Central memory CD8-positive, alpha-beta T cell (primary cell): ENCODE data around the gene TRAK1.
"Not testable (repeated sequence)": the region's sequence is repeated elsewhere in the genome, so short reads cannot be mapped to it uniquely, and the experiment has no call there.

ENCODE experiments used
- ATAC-seq: fragments of 150-1000 bp; cut with Tn5 transposase; replicated peaks from 2 replicates; pipeline ENCODE4 v1.10.0; 2022; ENCODE audit warnings: mild to moderate bottlenecking, moderate FRiP score, moderate number of reproducible peaks; ENCODE audit not compliant: poor library complexity, severe bottlenecking; ENCODE audit errors: extremely low read depth
- DNase-seq, 2 donors: peaks; one replicate each; pipeline ENCODE4 v3.0.0; 2021; ENCODE audit warnings: low spot score in 2 of 2
- H3K27ac Mint-ChIP-seq: one replicate; pipeline ENCODE4 v1.8.0; 2022; ENCODE audit warnings: low read depth, mild to moderate bottlenecking, moderate library complexity, mixed read lengths
- H3K27me3 Mint-ChIP-seq: one replicate; pipeline ENCODE4 v1.8.0; 2022; ENCODE audit warnings: mixed read lengths
- H3K36me3 Mint-ChIP-seq: one replicate; pipeline ENCODE4 v1.8.0; 2022; ENCODE audit warnings: mild to moderate bottlenecking, moderate library complexity, mixed read lengths; ENCODE audit not compliant: insufficient read depth
- H3K4me1 Mint-ChIP-seq: one replicate; pipeline ENCODE4 v1.8.0; 2022; ENCODE audit warnings: mixed read lengths
- H3K4me3 Mint-ChIP-seq: one replicate; pipeline ENCODE4 v1.8.0; 2022; ENCODE audit warnings: mild to moderate bottlenecking, moderate library complexity, mixed read lengths
- H3K9me3 Mint-ChIP-seq: one replicate; pipeline ENCODE4 v1.8.0; 2022; ENCODE audit warnings: mixed read lengths

The TRAK1 gene

DNA sequence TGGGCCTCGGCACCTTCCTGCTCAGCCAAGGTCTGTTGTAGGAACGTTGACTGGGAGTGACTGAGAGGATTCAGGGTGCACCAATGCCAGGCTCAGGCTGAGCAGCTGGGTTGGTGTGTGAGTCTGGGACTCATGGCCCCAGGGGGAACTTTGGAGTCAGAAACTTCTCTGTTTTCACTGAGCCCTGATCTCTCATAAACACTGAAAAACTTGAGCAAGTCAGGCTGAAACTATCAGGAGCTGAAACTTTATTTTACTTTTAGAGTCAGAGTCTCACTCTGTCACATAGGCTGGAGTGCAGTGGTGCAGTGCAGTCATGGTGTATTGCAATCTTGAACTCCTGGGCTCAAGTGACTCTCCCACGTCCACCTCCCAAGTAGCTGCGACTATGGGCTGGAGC is 3.0 kb downstream of the TRAK1 start:
- Mint-ChIP-seq H3K4me3 (no peak overlapping the region), H3K27me3 (no peaks in the 10 kb centered on the region), H3K36me3 (peaks cover 9% of the 10 kb centered on the region), H3K4me1 (peaks cover 36% of the 10 kb centered on the region), H3K27ac (no peak overlapping the region), H3K9me3 (no peaks in the 10 kb centered on the region)
- DNase-seq = no peak
- no peak for ATAC-seq

DNA sequence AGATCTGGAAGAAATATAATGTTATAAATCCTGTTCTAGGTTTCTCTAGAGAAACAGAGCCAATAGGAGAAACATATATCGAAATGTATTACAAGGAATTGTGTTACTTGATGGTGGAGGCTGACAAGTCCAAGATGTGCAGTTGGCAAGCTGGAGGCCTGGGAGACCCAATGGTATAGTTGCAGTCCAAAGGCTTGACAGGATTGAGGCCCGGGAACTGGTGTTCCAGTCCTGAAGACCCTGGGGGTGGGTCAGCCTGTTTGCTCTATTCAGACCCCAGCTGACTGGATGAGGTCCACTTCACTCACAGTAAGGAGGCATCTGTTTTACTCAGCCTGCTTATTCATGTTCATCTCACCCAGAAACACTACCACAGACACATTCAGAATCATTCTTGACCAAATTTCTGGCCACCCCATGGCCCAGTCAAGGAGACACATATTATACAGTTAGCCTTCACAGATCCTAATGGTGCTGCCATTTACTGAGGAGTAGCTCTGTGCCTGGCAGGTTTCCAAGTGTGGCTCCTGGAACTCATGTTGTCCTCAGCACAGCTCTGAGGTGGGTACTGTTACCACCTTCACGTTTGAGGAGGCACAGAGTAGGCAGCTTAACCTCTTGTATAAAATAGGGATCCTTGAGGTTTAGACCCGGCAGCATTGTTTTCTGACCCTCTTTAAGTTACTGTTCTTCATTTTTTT is 3.7 kb downstream of the TRAK1 start:
- H3K4me3 Mint-ChIP-seq = no peak overlapping the region
- DNase-seq = no peak
- peaks cover 30% of the 10 kb centered on the region for H3K4me1 Mint-ChIP-seq
- peaks cover 8% of the 10 kb centered on the region for H3K36me3 Mint-ChIP-seq
- H3K27me3 Mint-ChIP-seq = no peaks in the 10 kb centered on the region
- no peak for ATAC-seq
- no peak overlapping the region for H3K27ac Mint-ChIP-seq
- no peaks in the 10 kb centered on the region for H3K9me3 Mint-ChIP-seq

DNA sequence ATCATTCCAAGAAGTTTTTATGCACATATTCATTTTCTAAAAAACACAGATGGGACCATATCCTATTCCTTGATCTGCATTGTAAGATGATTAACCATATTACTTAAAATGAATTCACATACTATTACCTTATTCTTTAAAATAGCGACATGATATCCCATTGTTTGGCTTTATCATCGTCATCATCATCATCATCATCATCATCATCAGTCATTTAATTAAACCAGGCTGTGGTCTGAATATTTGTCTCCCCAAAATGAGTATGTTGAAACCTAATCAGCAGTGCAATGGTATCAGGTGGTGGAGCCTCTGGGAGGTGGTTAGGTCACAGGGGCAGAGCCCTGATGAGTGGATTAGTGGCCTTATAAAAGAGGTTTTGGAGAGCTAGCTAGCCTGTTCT is 4.4 kb downstream of the TRAK1 start:
- Mint-ChIP-seq H3K27ac (no peak overlapping the region), H3K4me3 (no peak overlapping the region), H3K9me3 (no peaks in the 10 kb centered on the region), H3K4me1 (peaks cover 26% of the 10 kb centered on the region), H3K27me3 (no peaks in the 10 kb centered on the region), H3K36me3 (peaks cover 7% of the 10 kb centered on the region)
- DNase-seq (no peak), ATAC-seq (no peak)

DNA sequence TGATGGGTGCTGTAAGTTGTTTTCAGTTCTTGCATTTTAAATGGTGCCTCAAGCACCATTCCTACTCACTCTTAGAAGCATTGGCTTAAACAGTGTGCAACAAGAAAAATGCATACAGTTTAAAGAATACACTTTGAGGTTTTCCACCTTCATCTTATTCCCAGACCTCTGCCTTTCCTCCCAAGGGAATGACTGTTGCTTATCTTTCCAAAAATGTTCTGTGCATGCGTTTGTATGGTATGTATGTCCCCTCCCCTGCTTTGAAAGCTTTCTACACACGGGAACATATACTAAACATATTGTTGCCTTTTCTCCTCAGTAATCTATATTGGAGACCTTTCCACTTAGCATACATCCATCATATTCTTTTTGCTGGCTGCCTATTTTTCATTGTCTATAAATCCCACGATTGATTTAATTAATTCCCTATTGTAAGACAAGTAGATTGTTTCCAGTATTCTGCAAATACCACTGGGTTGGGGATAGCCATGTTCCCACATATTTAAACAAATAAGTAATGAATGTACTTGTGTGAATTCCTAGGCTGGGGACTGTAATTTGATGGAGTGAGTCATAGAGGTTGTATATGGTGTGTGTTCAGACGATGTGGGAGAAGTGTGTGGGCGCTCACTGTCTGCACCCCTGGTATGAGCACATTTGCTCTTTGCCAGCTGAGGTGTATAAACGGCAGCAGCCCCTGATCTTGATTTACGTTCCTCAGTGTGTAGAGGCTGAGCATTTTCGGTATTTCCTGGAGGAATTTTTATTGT is 5.8 kb downstream of the TRAK1 start:
- peaks cover 14% of the 10 kb centered on the region for H3K4me1 Mint-ChIP-seq
- ATAC-seq = no peak
- no peaks in the 10 kb centered on the region for H3K27me3 Mint-ChIP-seq
- H3K36me3 Mint-ChIP-seq = peaks cover 7% of the 10 kb centered on the region
- no peak overlapping the region for H3K4me3 Mint-ChIP-seq
- no peaks in the 10 kb centered on the region for H3K9me3 Mint-ChIP-seq
- H3K27ac Mint-ChIP-seq = peak overlapping the region; percentile 3
- no peak for DNase-seq

DNA sequence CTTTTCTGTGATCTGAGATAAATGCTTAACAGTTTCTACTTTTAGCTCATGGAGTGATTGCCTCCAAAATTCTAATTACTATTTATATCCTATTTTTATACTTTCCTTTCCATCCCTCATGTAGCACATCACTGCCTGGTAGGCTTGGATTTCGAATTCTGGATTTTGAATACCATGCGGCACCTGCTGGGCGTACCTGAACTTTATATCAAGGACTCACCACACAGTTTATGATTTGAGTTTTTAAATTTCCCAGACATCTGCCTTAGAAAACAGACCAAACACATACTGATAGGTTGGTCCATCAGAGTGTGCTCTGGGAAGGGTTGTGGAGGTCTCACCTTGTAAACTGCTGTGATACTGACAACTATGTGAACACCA is 6.4 kb downstream of the TRAK1 start:
- H3K4me3 Mint-ChIP-seq = no peak overlapping the region
- no peaks in the 10 kb centered on the region for H3K9me3 Mint-ChIP-seq
- no peaks in the 10 kb centered on the region for H3K27me3 Mint-ChIP-seq
- no peak for DNase-seq
- ATAC-seq = no peak
- peaks cover 11% of the 10 kb centered on the region for H3K4me1 Mint-ChIP-seq
- peaks cover 7% of the 10 kb centered on the region for H3K36me3 Mint-ChIP-seq
- peak overlapping the region; percentile 8 for H3K27ac Mint-ChIP-seq

DNA sequence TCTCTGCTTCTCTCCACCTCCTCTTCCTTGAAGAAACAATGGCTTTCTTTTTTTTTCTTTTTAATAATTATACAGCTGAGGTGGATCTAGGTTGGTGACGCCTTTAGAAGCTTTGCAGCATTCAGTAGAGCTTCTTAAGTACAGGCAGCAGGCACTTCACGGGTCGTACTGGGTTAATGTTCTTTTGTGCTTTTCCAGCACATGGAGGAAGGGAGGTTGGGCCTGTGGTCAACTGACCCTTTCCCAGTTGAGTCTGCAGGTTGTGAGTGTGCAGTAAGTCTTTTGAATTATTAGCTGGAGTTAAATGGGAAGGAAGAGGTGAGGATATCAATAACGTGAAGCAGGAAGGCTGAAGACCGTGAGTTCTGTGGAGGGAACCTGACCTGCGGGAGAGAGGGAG is 7.0 kb downstream of the TRAK1 start:
- no peaks in the 10 kb centered on the region for H3K9me3 Mint-ChIP-seq
- H3K27ac Mint-ChIP-seq = peak overlapping the region; percentile 8
- H3K4me3 Mint-ChIP-seq = no peak overlapping the region
- H3K4me1 Mint-ChIP-seq = peaks cover 11% of the 10 kb centered on the region
- no peaks in the 10 kb centered on the region for H3K27me3 Mint-ChIP-seq
- DNase-seq (no peak), ATAC-seq (no peak)
- H3K36me3 Mint-ChIP-seq = peaks cover 7% of the 10 kb centered on the region

DNA sequence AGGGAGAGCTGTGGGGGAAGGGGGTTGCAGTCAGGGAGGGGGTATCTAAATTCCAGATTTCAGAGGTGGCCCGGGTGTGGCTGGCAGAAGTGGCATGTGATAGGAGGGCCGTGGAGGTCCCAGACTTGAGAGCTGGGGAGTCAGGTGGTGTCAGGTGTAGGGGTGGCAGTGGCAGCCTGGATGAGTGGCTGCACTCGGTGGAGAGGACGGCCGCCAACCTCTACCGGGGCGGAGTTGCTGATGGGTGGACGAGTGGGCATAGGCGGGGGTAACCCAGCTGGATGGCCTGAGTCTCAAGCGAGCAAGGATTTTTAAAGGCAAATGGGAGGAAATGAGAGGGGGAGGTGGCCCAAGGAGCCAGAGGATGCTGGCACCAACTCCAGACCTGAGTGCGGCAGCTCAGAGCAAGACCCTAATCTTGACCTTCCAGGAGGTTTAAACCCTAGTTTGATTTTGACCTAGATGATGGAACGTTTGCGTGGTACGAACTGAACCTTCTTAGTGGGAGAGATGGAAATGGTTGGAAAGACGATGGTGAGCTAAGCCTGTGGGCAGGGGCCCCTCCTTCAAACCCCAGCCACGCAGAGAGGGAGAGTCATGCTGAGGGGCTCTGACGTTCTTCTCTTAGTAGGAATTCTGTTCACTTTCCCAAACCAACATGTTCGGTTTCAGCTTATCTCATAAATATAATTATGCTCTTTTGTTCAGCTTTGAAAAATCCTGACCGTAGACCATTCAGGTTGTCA is 8.0 kb downstream of the TRAK1 start:
- Mint-ChIP-seq H3K4me3 (no peak overlapping the region), H3K9me3 (no peaks in the 10 kb centered on the region), H3K27ac (peak overlapping the region; percentile 67), H3K36me3 (peaks cover 11% of the 10 kb centered on the region), H3K27me3 (no peaks in the 10 kb centered on the region), H3K4me1 (peaks cover 11% of the 10 kb centered on the region)
- ATAC-seq = no peak
- DNase-seq = no peak

DNA sequence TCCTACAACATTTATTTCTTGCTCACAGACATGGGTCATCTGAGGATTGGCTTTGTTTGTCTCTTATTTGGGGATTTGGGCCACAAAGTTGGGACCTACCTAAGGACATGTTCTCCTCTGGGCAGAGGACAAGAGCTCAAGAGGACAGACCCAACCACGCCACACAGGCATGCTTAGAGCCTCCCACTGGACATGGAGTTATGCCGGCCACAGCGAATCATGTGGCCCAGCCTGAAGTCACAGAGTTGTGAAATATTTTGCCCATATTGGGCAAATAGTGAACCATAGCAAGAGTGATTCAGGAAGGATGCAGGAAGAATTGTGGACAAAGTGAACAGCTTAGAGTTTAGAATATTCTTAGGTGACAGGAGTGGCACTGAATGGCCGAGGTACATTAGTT is 9.9 kb downstream of the TRAK1 start:
- Mint-ChIP-seq H3K9me3 (no peaks in the 10 kb centered on the region), H3K4me3 (no peak overlapping the region), H3K27me3 (no peaks in the 10 kb centered on the region), H3K4me1 (peaks cover 11% of the 10 kb centered on the region), H3K27ac (no peak overlapping the region), H3K36me3 (peaks cover 11% of the 10 kb centered on the region)
- ATAC-seq (no peak), DNase-seq (no peak)

DNA sequence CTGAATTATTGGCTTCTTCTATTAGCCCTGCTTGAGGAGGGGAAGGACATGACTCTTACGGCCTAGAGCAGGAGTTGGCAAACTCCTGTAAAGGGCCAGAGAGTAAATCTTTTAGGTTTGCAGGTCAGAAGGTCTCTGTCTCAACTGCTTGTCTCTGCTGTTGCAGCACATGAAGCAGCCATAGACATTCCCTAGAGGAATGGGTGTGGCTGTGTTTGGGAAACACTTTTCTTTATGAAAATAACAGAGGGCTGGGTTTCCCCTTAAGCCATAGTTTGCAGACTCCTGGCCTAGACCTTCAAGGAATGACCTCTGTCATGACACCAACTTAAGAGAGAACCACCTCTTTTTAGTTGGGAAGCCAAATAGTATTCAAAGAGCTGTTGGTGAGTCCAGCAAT is 10.3 kb downstream of the TRAK1 start:
- no peak for DNase-seq
- Mint-ChIP-seq H3K27me3 (no peaks in the 10 kb centered on the region), H3K4me1 (peaks cover 11% of the 10 kb centered on the region)

DNA sequence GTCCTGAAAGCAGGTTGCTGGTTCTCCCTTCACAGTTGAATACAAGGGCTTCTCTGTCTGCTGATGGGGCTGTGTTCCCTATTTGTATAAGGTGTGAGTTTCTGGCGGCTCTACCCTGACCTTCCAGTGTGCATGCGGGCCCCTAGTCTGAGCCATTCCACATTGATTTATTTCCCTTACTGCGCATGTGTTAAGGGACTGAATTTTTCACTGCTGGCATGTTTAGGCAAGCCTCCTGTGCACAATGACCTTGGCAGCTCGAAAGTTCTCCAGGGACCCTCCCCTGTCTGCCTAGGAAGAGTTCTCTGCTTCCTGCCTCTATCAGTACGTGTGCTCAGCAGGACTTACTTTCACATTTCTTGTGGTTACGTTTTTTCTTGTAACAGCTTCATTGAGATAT is 11.4 kb downstream of the TRAK1 start:
- ATAC-seq (no peak), DNase-seq (no peak)
- no peaks in the 10 kb centered on the region for H3K9me3 Mint-ChIP-seq
- H3K4me1 Mint-ChIP-seq = peaks cover 11% of the 10 kb centered on the region
- no peak overlapping the region for H3K27ac Mint-ChIP-seq
- no peaks in the 10 kb centered on the region for H3K27me3 Mint-ChIP-seq
- H3K36me3 Mint-ChIP-seq = peaks cover 9% of the 10 kb centered on the region
- no peak overlapping the region for H3K4me3 Mint-ChIP-seq

More for the DNA sequence above, 10.3 kb downstream of the TRAK1 start:
- no peak overlapping the region for H3K27ac Mint-ChIP-seq
- no peak overlapping the region for H3K4me3 Mint-ChIP-seq
- ATAC-seq = no peak
- H3K9me3 Mint-ChIP-seq = no peaks in the 10 kb centered on the region
- peaks cover 10% of the 10 kb centered on the region for H3K36me3 Mint-ChIP-seq

DNA sequence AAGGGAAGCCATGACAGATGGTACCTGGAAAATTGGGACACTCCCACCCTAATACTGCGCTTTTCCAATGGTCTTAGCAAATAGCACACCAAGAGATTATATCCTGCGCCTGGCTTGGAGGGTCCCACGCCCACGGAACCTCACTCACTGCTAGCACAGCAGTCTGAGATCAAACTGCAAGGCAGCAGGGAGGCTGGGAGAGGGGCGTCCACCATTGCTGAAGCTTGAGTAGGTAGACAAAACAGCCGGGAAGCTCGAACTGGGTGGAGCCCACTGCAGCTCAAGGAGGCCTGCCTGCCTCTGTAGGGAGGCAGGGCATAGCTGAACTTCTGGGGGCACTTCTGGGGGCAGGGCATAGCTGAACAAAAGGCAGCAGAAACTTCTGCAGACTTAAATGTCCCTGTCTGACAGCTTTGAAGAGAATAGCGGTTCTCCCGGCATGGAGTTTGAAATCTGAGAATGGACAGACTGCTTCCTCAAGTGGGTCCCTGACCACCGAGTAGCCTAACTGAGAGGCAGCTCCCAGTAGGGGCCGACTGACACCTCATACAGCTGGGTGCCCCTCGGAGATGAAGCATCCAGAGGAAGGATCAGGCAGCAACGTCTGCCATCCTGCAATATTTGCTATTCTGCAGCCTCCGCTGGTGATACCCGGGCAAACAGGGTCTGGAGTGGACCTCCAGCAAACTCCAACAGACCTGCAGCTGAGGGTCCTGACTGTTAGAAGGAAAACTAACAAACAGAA is 12.9 kb downstream of the TRAK1 start:
- ATAC-seq, H3K9me3 Mint-ChIP-seq, H3K27me3 Mint-ChIP-seq, H3K4me3 Mint-ChIP-seq, DNase-seq, H3K4me1 Mint-ChIP-seq, H3K27ac Mint-ChIP-seq, H3K36me3 Mint-ChIP-seq: not testable (repeated sequence)

DNA sequence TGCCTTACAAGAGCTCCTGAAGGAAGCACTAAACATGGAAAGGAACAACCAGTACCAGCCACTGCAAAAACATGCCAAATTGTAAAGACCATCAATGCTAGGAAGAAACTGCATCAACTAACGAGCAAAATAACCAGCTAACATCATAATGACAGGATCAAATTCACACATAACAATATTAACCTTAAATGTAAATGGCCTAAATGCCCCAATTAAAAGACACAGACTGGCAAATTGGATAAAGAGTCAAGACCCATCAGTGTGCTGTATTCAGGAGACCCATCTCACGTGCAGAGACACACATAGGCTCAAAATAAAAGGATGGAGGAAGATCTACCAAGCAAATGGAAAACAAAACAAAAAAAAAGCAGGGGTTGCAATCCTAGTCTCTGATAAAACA is 14.8 kb downstream of the TRAK1 start:
- not testable (repeated sequence) for H3K4me3 Mint-ChIP-seq, H3K9me3 Mint-ChIP-seq, H3K4me1 Mint-ChIP-seq, DNase-seq, H3K27ac Mint-ChIP-seq, ATAC-seq, H3K27me3 Mint-ChIP-seq
- H3K36me3 Mint-ChIP-seq = peaks cover 12% of the 10 kb centered on the region
